Measurements from ENCODE around the gene GRB10. TPM values are rescaled to one million over a fixed set of nuclear protein-coding genes. Genes with fewer than 3 reads are reported as not detected.
"Not testable (repeated sequence)": the region's sequence is repeated elsewhere in the genome, so short reads cannot be mapped to it uniquely, and the experiment has no call there.

The GRB10 gene
- total RNA-seq, 1 donor: 65.2 TPM

DNA sequence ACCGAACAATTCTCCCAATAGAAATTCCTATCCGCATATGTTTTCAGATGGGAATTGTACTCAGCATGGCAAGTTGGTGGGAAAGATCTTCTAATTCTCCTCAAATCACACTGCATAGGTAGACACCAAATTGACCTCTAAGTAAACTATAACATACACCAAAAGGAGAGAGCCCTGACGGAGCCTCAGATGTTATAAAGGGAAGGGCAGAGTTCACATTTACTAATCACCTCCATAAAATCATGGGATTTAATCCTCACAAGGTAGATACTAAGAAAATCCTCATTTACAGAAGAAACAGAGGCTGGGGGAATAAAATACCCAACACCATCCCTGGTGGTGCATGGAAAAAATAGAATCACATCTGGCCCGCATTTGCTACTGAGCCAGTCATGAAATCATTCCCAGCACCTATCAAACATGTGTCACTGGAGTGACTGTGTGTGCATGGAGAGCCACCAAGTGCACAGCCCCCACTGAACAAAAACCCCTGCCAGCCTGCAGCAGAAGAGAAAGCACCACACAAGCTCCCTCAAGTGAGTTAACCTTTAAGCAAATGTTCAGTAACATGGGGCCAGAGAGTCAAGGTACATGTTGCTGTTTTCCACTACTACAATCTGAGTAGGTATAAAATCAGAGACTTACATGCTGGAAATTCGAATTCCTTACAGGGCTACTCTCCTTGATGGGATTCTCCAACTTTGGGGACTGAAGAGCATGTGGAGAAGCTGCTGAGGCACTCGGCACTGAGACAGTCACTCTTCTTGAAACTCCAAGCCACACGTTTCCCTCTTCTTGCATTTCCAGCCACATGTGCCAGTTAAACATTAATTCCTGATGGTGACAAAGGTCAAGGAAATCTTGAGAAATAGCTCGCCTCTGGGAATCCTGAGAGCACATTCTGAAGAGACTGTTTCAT, 217.8 kb downstream of the GRB10 start, which contains the start of gene DDC:
Gene DDC (minus strand): TSS at position 766 of the 919 bp plus-strand sequence. CDS start 21,320 bp downstream, outside the sequence.
- no peak for DNase-seq (ENCODE audit: low read depth in 2 of 3, low spot score in 2 of 3)

DNA sequence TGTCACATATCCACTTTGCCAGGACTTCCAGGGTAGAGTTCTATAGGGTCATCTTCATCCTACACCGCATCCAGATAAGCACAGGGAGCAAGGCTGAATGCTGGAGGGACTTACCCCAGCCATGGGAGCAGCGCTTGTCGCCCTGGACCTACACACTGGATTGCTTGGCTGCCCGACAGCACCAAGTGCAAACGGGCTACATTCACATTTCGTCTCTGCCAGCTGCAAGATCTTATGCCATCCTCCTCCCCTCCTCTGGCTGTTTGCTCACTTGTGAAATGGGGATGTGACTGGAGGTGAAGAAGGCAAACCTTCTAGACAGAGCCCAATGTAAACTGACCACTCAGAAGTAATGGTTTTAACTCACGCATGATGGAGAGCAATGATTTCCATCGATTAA, 218.5 kb downstream of the GRB10 start:
- no peak for DNase-seq (ENCODE audit: low read depth in 2 of 3, low spot score in 2 of 3)

DNA sequence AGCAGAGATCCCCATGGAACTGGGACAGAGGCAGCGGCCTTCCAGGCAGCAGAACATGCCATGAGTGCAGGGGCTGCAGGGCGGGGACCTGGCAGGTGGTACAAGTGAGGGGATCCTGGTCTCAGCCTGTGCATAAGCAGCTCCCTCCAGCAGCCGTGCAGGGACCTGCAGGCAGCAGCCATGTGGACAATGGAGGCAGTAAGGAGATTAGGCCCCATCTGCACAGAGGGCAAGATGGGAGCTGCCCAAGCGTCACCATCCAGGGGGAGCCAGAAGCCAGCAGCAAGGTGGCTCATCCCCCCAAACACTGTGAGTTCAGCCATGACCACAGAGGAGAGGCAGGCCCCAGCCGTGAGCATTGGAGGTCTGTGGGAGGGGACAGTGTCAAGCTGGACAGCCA, 220.6 kb downstream of the GRB10 start:
- DNase-seq (ENCODE audit: low read depth in 2 of 3, low spot score in 2 of 3): no peak

DNA sequence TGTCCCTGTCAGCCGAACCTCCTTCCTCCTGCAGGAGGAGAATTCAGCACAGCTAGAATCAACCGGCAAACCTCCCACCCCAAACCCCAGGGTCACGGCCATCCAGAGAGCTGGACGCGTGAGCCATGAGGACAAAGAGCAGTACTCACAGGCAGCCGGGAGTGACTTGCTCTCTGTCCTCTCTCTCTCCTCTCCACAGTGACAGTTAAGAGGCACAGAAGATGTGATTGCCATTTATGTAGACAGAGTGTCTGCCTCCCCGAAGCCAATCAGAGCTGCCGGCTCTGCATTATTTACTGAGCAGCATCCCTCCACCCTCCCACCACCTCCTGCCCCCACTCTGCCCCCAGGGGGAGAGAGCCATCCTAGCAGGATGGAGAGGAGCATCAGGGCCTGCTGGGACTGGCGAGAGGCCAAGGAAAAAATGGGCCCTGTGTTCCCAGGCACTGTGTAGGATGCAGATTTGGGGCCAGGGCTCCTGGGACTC, 221.8 kb downstream of the GRB10 start:
- DNase-seq (ENCODE audit: low read depth in 2 of 3, low spot score in 2 of 3): no peak

DNA sequence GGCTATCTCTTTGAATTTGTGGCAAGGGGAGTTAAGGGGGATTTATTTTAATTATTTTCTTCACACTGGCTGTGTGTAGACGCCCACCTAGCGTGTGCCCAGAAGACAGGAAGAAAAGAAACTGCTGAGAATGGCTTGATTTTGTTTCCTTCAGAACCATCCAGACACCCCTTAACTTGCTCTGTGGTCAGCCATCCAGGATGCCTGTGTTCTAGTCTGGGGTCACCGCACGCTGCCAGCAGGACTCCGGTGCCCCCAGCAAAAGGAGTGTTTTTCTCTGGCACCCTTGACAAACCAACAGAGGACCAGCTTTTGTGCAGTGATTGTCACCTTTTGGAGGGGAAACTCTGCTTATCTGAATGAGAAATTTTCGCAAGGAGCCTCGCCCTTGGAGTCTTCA, 222.8 kb downstream of the GRB10 start:
- DNase-seq (ENCODE audit: low read depth in 2 of 3, low spot score in 2 of 3): peak in 2 of 3 donors; percentile 14 to 61

DNA sequence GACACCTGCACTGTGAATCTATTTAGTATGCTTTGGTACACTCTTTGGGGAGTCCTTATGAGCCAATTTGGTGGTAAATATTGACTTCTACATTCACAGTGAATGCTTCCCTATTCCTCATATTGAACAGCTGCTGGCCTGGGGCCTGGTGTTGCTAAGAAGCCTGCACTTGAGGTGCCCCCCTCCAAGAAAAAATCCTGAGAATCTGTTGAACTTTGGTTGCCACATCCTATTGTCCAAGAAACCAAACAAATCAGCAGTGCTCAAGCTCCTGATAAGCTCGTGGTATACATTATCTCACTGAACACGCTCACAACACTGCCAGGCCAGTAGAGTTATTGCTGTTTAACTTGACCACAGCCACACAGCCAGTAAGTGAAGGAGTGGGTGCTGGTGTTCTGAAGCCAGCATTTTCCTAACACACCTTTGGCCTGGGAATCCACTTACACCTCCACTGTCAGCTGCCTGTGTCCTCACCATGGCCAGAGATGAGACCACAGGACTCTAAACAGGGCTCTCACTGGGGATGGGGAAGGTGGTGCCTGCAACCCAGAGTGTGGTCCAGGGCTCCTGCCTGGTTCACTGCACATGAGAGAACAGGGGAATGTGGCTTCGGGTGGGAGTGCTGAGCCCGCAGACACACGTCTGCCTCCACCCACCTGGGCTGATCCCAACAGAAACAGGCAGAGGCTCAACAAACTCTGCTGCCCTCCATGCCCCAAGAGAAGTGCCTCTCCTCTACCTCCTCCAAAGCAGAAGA, 224.2 kb downstream of the GRB10 start:
- DNase-seq (ENCODE audit: low read depth in 2 of 3, low spot score in 2 of 3): peak in 1 of 3 donors; percentile 39

DNA sequence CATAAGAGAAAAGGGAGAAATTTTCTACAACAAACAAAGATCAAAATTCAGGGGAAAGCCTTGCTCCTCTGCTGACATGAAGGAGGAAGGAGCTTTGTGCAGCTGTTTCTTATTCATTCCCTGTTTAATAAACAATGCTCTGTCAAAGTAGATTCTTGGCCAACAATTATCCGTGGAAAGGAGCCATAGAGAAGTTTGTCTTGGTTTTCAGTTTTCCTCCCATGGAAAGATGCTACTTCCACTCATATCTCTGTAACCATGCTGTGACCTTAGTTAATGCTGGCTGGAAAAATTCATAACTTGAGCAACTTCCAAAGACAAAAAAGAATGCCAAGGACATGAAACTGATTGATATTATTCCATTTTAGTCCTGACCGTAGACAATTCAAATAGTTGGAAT, 225.6 kb downstream of the GRB10 start:
- no peak for DNase-seq (ENCODE audit: low read depth in 2 of 3, low spot score in 2 of 3)

DNA sequence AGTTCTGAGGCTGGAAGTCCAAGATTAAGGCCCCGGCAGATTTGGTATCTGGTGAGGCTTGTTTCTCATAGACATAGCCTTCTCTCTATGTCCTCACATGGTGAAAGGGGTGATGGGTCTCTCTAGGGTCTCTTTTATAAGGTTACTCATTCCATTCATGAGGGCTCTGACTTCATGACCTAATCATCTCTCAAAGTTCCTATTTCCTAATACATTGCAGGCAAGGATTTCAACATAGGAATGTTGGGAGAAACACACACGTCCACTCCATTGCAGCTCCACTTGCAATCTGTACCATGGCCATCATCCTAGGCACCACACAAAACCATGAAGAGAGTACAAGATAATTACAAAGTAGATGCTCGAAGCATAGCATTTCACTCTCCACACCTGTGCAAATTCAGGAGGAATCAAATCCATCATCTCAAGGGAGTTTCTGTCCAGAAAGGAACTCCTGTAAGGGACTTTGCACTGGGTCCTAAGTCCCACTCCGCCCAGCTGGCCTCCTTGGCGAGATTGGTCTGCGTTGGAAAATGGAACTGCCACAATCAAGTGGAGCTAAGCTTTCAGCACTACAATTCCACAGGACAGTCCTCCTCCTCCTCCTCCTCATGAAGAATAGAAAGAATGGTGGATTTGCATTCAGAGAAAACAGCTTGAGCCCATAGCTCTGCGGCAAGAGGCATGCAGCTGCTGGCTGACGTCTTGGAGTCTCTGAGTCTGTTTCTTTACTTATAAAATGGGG, 226.3 kb downstream of the GRB10 start:
- no peak for DNase-seq (ENCODE audit: low read depth in 2 of 3, low spot score in 2 of 3)

DNA sequence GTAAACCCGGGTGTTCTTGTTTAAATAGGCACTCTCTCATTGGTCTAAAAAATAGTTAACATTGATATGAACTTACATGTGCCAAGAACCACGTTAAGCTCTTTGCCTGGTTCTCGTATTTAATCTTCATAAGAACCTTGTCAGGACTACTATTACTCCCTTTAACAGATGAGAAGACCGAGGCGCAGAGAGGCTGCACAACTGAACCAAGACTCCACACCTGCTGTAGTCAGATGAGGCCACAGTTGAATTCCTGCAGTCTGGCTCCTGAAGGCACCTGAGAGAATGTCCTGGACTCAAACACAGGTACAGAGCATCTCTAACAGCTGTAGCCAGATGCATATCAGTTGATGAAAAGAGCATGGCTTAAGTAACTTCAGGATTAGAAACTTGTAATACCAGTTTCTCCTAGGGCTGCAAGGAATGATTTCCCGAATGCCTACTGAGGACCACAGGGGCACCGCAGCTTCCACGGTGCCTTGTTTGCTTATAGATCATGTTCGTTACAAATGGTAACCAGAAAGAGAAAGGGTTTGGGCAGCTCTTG, 227.0 kb downstream of the GRB10 start:
- DNase-seq (ENCODE audit: low read depth in 2 of 3, low spot score in 2 of 3): no peak

DNA sequence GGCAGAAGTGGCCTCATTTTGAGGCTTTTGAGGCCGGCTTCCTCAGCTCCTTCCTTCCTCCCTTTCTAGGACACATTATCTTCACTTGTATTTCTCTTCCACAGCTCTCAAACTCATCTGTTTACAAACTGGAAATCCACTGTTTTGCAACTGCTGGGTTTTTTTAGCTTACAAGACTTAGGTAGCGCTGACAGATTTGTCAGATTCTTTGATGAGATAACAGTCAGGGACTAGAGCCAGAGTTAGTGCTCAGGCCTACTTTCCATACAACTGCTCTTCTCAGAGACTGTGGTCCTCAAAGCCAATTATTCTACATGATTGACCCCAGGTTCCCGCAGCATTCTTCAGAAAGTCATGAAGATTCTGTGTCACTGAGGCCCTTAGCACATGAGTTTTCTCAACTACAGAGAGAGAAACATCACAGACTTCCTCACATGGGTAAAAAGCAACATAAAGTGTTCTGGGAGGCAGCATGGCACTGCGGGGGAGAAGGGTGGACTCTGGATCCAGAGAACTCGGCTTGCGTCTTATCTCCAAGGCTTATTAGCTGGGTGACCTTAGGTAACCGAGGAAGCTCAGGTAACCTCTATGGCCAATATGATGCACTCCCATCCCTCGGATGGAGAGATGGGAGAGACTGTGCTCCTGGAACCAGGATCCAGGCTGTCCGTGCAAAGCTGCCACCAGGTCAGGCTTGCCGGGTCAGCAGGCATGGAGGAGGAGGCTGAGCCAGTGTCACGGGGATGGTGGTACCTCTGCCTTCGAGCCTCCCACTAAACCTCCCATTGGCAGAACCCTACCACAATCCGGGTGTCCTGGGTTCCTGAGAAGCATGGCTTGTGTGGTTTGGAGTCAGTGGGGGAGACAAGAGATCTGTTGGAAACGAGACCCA, 228.0 kb downstream of the GRB10 start:
- no peak for DNase-seq (ENCODE audit: low read depth in 2 of 3, low spot score in 2 of 3)

DNA sequence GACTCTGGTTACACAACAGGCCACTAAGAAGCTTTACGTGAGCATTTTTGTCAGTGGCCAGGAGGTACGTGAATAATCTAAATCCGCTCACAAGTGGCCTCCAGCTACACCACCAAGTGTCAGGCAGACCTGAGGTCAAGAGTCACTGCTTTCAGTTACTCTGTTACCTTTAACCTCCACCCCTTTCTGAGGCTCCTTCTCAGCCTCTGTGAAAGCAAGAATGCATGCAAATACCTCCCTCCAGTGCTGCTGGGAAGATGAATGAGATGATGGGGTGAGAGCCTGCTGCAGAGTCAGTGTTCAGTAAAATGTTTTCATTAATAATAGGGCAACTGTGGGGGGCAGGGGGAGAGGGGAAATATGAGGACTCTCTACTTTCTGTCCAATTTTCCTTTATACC, 228.7 kb downstream of the GRB10 start:
- no peak for DNase-seq (ENCODE audit: low read depth in 2 of 3, low spot score in 2 of 3)

DNA sequence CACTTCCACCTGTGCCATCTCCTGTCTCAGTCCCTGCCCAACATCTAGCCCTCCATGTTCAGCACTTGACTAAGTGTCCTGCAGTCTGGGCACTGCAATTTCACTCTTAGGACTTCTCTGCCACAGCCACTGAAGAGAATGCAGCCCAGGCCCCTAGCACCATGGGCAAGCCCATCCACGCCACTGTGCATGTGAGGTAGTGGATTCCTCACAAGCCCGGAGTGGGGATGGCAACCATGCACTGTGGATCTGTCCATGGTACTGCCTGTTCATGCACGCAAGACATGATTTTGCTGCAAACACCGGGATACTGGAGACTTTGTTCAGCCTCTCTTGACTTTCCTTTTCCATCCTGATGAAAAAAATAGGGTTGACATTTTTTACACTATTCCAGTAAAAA, 229.8 kb downstream of the GRB10 start:
- DNase-seq (ENCODE audit: low read depth in 2 of 3, low spot score in 2 of 3): peak in 1 of 3 donors; percentile 54

DNA sequence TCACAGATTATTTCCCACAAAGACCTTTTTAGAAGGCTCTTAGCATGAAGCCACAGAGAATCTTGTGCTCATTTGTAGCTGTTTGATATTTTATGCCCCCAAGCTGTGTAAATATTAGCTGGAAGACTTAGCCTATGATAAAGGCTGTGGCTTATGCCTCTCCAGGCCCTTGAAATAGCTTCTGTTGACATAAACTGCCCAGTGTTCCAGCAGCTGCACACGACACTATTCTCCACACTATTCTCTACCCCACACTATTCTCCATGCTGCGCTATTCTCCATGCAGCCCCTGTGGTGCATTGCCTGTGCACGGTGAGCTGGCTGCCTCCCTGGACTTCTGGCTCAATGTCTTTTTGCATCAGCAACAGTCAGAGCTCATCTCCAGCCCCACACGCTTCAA, 230.6 kb downstream of the GRB10 start:
- DNase-seq (ENCODE audit: low read depth in 2 of 3, low spot score in 2 of 3): no peak

DNA sequence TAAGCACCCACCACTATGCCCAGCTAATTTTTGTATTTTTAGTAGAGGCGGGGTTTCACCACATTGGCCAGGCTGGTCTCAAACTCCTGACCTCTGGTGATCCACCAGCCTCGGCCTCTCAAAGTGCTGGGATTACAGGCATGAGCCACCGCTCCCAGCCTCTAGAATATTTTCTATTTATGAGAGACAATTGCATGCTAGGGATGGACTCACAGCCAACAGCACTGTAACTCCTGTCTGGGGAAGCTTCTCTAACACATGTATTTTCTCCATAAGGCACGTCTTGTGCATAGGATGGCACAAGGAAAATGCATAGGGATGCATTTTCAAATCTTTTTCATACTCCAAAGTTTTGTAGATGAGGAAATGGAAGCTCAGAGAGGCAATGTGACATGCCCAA, 237.1 kb downstream of the GRB10 start:
- DNase-seq (ENCODE audit: low read depth in 2 of 3, low spot score in 2 of 3): not testable (repeated sequence)

DNA sequence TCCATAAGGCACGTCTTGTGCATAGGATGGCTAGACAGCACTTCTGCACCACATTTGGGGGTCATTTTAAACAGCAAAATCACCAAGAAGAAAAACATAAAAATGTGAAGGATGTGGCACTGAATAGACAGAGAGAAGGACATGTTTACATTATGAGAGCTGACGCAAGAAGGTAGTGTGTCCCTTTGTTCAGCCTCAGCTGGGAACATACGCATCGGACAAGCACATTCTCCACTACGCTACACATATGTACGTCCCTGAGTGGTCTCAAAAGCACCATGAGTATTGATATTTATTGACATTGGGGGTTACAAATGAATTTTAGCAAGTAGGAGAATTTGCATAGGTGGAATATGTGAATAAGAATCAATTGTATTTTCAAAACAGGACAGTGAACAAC, 237.7 kb downstream of the GRB10 start:
- DNase-seq (ENCODE audit: low read depth in 2 of 3, low spot score in 2 of 3): no peak

DNA sequence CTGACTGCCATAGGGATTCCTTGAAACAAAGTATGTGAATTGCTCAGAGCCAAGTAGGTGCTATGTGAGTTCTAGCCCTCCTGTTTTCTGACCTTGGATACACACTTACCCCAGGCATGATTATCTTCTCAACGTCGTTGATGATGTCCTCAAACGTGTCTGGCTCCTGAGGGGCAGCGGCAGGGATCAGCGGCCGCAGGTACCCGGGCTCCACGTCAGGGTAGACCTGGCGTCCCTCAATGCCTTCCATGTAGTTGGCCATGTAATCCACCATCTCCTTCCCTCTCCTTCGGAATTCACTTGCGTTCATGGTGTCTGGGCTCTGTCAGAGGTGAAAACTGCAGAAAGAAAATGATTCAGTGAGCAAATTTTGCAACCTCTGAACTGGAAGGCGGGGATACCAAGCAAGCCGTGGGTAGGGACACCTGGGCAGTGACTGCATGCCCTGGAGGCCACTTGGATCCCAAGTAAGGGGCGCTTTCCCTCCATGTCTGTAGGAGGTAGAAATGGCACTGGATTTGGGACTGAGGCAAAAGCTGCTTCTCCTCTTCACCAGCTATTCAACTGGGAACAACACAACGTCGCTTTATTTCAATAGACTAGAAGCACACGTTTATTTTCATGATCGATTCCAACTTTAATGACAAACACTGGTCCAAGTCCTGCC, 238.8 kb downstream of the GRB10 start:
- no peak for DNase-seq (ENCODE audit: low read depth in 2 of 3, low spot score in 2 of 3)

DNA sequence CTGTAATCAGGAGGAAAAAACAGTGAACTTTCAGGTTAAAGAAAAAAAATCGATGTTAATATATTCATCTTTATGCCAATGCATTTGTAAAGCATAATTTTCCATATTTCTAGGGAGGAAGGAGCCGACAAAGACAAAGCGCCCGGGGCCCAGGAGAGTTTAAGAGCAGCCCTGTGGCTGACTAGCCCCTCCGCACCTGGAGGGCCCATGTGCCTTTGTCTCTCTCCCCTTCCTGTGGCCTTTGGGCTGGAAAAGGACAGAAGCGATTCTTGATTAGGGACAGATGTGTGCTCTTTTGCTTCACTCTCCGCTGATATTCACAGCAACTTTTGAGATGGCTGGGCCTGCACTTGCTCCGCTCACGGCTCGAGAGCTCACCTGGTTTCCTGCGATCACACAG, 240.6 kb downstream of the GRB10 start:
- no peak for DNase-seq (ENCODE audit: low read depth in 2 of 3, low spot score in 2 of 3)

DNA sequence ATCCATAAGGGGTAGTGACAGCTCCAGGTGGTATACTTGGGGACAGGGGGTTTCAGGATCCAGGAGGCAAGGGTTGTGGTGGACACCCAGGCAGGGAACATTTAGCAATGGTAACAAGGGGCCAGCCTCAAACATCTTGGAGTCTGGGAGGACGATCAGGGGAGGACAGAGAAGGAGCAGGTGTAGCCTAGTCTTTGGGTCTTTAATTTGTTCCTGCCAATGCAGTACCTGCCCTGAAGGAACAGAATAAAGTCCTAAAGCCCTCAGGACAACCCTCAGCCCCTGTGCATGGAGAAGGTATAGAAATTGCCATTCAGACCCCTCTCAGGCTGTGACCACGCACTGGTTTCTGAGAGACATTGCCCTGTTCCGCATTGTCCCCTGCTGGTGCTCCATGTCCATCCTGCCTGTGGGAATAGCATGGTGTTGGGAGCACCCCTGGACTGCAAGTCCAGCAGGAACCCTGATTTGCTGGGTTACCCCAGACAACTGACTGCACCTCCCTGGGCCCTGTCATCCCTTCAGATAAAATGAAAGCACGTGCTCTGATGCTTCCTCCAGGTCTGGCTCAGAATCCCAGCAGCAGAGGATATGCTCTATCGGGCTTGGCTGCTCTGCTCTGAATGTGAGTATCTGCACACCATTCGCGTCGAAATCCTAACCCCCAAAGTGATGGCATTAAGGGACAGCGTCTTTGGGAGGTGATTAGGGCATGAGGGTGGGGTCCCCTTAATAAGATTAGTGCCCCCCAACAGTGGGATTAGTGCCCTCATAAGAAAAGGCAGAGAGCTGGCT, 241.7 kb downstream of the GRB10 start:
- no peak for DNase-seq (ENCODE audit: low read depth in 2 of 3, low spot score in 2 of 3)

Data from hematopoietic multipotent progenitor cell (in vitro differentiated cells).